GM18519 (cell line): ENCODE measurements around the gene STAC2.
"Not testable (repeated sequence)": the region's sequence is repeated elsewhere in the genome, so short reads cannot be mapped to it uniquely, and the experiment has no call there.

Experiments used
- ATAC-seq: cut with Tn5 transposase; IDR thresholded peaks from one replicate; pipeline ENCODE4 v1.9.1; 2021; ENCODE audit warnings: mild to moderate bottlenecking, moderate library complexity; ENCODE audit not compliant: unreplicated experiment, low FRiP score

STAC2 gene

GRCh38 chr17:39225308-39225958, at the start of gene STAC2:
STAC2 (minus strand) TSS chr17:39225945; CDS start chr17:39225502, 443 bp downstream.
- no peak for ATAC-seq

- ATAC-seq = no peak
These were observed 45.8 kb upstream of the STAC2 start for GRCh38 chr17:39271546-39271945.

- no peak for ATAC-seq
These were observed 45.2 kb upstream of the STAC2 start for GRCh38 chr17:39270923-39271322.

- no peak for ATAC-seq
These were observed 38.4 kb upstream of the STAC2 start for GRCh38 chr17:39264119-39264518.

GRCh38 chr17:39261286-39261685, 35.5 kb upstream of the STAC2 start:
- no peak for ATAC-seq

GRCh38 chr17:39252788-39253460, 27.2 kb upstream of the STAC2 start:
- ATAC-seq = no peak

- no peak for ATAC-seq
These were observed 26.3 kb upstream of the STAC2 start for GRCh38 chr17:39251997-39252396.

GRCh38 chr17:39250076-39250475, 24.3 kb upstream of the STAC2 start:
- not testable (repeated sequence) for ATAC-seq

- ATAC-seq = no peak
These were observed 20.5 kb upstream of the STAC2 start for GRCh38 chr17:39246274-39246673.

- no peak for ATAC-seq
These were observed 19.1 kb upstream of the STAC2 start for GRCh38 chr17:39244600-39245570.

GRCh38 chr17:39244016-39244599, 18.4 kb upstream of the STAC2 start:
- no peak for ATAC-seq

- no peak for ATAC-seq
These were observed 17.4 kb upstream of the STAC2 start for GRCh38 chr17:39243155-39243554.

- ATAC-seq = no peak
These were observed 14.9 kb upstream of the STAC2 start for GRCh38 chr17:39240631-39241030.

GRCh38 chr17:39239640-39240314, 14.0 kb upstream of the STAC2 start:
- no peak for ATAC-seq

GRCh38 chr17:39238311-39238972, 12.7 kb upstream of the STAC2 start:
- ATAC-seq = no peak

- ATAC-seq = no peak
These were observed 11.8 kb upstream of the STAC2 start for GRCh38 chr17:39237586-39237985.

- ATAC-seq = no peak
These were observed 11.3 kb upstream of the STAC2 start for GRCh38 chr17:39236981-39237441.

- ATAC-seq = no peak
These were observed 10.7 kb upstream of the STAC2 start for GRCh38 chr17:39236450-39236927.
